ENCODE results near the gene TNRC6A.
"Not testable (repeated sequence)": the region's sequence is repeated elsewhere in the genome, so short reads cannot be mapped to it uniquely, and the experiment has no call there.

The TNRC6A gene

DNA sequence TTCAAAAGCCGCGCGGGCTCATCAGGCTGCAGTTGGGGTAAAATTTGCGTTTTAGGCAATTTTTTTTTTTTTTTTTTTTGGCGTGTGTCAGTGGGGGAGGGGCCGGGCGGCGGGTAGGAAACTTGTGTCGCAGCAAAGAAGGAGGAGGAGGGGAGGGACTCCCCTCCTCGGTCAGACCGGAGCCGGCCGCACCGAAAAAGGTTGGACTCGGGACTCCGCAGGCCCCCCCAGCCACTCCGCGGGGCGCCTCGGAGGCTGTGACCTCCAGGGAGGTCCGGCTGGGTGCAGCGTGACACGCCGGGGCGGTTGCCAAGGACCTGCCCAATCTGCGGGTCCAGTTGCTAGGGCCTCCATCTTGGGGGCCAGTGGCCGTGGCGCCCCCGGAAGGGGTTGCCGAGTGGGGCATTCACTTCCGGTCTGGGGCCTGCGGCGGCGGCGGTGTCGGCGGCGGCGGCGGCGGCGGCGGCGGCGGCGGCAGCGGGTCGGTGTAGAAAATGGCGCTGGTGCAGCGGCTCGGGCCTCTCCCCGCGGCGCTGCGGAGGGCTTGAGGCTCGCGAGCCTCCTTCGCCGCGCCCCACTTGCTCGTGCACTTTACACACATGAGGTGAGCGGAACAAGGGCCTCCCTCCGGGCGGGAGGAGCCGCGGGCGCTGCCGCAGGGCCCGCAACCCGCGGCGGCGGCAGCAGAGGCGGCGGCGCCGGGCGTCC is at the start of gene TNRC6A:
TNRC6A (plus strand) TSS at position 409 of the 708 bp plus-strand sequence; CDS start at position 600, 191 bp downstream.
- DNase-seq (ENCODE audit: low read depth): no peak

DNA sequence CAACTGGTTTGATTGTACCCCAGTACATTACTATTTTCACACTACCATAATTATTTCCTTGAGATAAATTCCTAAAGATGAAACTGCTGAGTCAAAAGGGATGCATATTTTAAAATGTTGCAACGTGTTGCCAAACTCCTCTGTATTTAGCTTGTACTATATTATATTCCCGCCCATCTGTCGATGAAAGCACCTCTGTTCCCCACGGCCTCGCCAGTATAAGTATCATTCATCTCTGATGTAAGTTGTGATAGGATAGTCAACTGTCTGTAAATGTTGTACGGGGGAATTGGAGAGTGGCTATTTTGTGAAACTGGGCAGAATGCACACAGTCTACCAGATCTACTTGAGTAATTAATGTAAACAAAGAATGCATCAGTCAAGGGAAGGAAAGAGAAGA is 47.7 kb upstream of the TNRC6A start:
- DNase-seq (ENCODE audit: low read depth): no peak

- DNase-seq (ENCODE audit: low read depth): no peak
These were observed 46.2 kb upstream of the TNRC6A start for GRCh38 chr16:24683250-24683649.

- DNase-seq (ENCODE audit: low read depth): no peak
These were observed 45.5 kb upstream of the TNRC6A start for GRCh38 chr16:24683847-24684493.

GRCh38 chr16:24685539-24686432 is 43.7 kb upstream of the TNRC6A start:
- peak; percentile 68 for DNase-seq (ENCODE audit: low read depth)

GRCh38 chr16:24686678-24687077 is 42.8 kb upstream of the TNRC6A start:
- no peak for DNase-seq (ENCODE audit: low read depth)

- DNase-seq (ENCODE audit: low read depth): no peak
These were observed 41.1 kb upstream of the TNRC6A start for GRCh38 chr16:24688359-24688758.

GRCh38 chr16:24689128-24689527 is 40.3 kb upstream of the TNRC6A start:
- DNase-seq (ENCODE audit: low read depth): peak; percentile 26

- DNase-seq (ENCODE audit: low read depth): no peak
These were observed 36.6 kb upstream of the TNRC6A start for GRCh38 chr16:24692854-24693253.

DNA sequence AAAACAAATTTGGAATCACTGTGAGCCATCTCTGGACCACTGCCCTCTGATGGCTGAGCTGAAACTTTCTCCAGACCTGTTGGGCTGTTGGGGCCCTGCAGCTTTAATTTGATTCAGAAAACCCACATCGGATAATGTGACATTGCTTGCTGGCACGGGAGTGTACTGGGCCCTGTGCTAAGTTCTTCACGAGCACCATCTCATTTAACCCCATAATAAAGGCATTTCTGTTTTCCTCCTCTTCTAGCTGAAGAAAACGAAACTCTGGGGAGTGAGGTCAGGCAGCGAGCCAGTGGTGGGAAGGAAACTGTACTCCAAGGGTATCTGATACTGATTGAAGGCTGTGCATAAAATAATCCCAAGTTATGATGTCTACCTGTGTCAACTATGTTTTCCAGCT is 34.5 kb upstream of the TNRC6A start:
- no peak for DNase-seq (ENCODE audit: low read depth)

DNA sequence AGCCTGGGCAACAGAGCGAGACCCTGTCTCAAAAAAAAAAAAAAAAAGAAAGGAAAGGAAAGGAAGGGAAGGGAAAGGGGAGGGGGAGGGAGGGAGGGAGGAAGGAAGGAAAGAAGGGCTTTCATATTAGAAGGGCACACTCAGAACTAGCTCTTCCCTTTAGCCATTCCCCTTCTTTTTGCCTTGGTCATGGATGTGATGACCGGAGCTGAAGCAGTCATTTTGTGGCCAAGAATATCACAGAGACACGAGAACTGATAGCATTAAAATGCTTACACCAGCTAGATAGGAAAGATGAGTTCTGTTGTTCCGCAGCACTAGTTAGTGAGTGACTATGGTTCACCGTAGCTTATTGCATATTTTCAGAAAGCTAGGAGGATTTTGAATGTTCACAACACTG is 32.8 kb upstream of the TNRC6A start:
- DNase-seq (ENCODE audit: low read depth): no peak

DNA sequence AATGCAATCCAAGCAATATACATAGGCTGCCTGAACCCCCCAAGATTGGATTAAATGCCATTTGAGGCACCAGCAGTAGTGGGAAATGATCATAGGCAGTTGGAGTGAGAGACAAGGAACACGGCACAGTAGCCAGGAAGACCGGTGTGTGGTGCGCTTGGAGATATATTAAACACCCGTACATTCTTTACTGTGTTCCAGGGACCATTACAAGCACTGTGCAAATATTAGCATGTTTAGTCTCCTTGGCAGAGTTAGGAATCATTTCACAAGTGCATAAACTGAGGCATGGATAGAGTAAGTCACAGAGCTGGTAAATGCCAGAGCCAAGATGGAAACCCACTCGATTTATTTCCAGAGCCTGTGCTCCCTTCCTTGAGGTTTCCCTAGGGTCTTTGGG is 31.1 kb upstream of the TNRC6A start:
- no peak for DNase-seq (ENCODE audit: low read depth)

- DNase-seq (ENCODE audit: low read depth): no peak
These were observed 30.2 kb upstream of the TNRC6A start for GRCh38 chr16:24699151-24699723.

DNA sequence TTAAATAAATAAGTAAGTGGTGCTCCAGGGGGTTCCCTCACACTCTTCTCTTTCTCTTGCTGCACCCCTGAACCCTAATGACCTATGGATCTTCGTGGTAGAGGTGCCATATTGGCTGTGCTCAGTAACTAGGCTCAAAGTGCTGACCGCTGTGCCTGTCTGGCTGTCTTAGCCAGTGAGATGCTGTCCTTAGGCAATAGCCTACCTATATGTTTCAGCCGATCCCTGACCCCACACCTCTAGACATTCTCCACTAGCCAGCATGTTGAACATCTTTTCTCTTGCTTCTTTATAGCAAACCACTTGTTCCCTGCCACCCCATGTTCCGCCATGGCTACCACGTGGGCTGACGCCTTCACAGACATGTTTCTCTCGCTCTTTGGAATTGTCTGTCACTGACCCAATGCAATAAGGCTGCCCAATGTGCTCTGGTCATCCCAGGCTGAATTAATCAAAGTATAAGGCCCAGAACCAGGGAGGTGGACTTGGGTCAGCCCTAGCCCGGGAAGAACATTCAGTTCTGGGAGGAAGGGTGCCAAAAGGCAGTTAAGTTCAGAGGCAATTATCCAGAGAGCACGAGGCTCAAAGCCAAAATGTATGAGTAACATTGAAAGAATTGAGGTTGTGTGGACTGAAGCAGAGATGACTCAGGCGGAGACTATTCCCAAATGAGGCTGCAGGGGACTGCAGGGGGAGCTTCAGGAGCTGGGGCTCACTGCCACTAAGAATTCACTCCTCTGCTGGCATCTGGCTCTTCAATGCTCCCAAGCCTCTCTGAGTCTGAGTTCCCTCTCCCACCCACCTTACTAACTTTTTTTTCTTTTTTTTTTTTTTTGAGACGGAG is 28.7 kb upstream of the TNRC6A start:
- peak; percentile 97 for DNase-seq (ENCODE audit: low read depth)

GRCh38 chr16:24701521-24701951 is 27.9 kb upstream of the TNRC6A start:
- DNase-seq (ENCODE audit: low read depth): peak; percentile 55

- not testable (repeated sequence) for DNase-seq (ENCODE audit: low read depth)
These were observed 21.7 kb upstream of the TNRC6A start for GRCh38 chr16:24707760-24708159.

DNA sequence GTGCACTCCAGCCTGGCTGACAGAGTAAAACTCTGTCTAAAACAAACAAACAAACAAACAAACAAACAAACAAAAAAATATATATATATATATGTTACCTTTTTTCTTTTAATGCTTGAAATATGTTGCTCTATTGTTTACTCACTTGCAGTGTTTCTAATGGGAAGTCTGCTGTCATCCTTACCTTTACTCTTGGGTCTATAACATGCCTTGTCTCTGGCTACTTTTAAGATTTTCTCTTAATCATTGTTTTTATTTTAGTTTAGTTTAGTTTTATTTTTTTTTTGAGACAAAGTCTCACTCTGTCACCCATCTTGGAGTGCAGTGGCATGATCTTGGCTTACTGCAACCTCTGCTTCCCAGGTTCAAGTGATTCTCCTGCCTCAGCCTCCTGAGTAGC is 16.1 kb upstream of the TNRC6A start:
- no peak for DNase-seq (ENCODE audit: low read depth)

DNA sequence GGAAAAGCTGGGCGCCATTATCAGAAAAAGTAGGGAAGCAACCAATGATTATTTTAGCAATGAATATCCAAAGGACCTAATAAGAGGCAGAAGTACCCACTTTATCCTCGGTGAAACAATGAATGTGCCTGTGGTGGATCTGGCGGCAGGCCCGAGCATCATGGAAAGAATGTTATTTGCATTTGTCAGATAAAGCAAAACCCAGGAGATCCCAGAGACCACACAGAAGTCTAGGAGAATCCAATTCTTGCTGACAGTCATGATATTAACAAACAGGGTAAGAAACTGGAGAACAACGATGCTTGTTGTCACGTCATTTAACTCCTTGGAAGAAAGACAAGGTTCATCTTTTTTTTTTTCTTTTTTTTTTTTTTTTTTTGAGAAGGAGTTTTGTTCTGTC is 12.0 kb upstream of the TNRC6A start:
- DNase-seq (ENCODE audit: low read depth): no peak

DNA sequence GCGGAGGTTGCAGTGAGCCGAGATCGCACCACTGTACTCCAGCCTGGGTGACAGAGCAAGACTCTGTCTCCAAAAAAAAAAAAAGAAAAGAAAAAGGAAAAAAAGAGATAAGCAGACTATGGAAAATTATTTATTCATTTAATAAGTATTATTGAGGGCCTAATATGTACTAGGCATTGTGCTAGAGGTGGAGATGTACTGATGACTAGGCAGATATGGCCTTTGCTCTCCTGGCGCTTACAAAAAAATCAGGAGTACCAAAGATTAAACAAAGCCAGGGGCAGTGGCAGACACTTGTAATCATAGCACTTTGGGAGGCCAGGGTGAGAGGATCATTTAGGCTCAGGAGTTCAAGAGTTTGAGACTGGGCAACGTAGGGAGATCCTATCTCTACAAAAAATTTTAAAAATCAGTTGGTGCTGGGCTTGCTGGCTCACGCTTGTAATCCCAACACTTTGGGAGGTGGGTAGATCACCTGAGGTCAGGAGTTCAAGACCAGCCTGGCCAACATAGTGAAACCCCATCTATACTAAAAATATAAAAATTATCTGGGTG is 10.4 kb upstream of the TNRC6A start:
- no peak for DNase-seq (ENCODE audit: low read depth)

DNA sequence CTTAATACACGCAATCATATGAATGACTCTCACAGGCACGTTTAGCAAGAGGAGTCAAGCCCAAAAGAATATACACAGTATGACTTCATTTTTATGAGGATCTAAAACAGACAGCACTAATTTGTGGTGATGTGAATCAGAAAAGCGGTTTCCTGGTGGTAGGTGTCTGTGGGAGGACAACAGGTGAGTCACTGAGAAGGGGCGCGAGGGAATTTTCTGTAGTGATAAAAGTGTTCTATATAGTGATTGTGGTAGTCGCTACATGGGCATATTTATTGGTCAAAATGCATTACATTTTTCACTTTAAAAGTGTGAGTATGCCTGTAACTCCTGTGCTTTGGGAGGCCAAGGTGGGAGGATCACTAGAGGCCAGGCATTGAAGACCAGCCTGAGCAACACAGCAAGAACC is 7.6 kb upstream of the TNRC6A start:
- no peak for DNase-seq (ENCODE audit: low read depth)

GRCh38 chr16:24723663-24724062 is 5.8 kb upstream of the TNRC6A start:
- no peak for DNase-seq (ENCODE audit: low read depth)

All from GM04503 (cell line).